Fibroblast of peridontal ligament (primary cell): Measurements from ENCODE around the gene SGCG.

Experiments
- DNase-seq: peaks from one replicate; pipeline ENCODE4 v3.0.0-alpha.2; 2010; ENCODE audit errors: extremely low read depth

Gene SGCG

GRCh38 chr13:23325191-23325590 is 144.4 kb downstream of the SGCG start:
- no peak for DNase-seq

GRCh38 chr13:23330356-23330755 is 149.6 kb downstream of the SGCG start:
- DNase-seq, result no peak

GRCh38 chr13:23339225-23339624 is 158.4 kb downstream of the SGCG start:
- DNase-seq, result no peak

GRCh38 chr13:23344931-23345595 is 164.3 kb downstream of the SGCG start:
- DNase-seq, result no peak

- DNase-seq, result no peak
Observed at GRCh38 chr13:23347601-23348000, 166.8 kb downstream of the SGCG start.

- peak; percentile 30 for DNase-seq
Observed at GRCh38 chr13:23348262-23349127, 167.7 kb downstream of the SGCG start.

- DNase-seq, result peak; percentile 89
Observed at GRCh38 chr13:23349161-23349897, 168.6 kb downstream of the SGCG start.

GRCh38 chr13:23350009-23350408 is 169.2 kb downstream of the SGCG start:
- no peak for DNase-seq

- no peak for DNase-seq
Observed at GRCh38 chr13:23352161-23352560, 171.4 kb downstream of the SGCG start.

GRCh38 chr13:23354520-23354919 is 173.7 kb downstream of the SGCG start:
- DNase-seq, result no peak

- DNase-seq, result no peak
Observed at GRCh38 chr13:23356368-23356767, 175.6 kb downstream of the SGCG start.

GRCh38 chr13:23357349-23357748 is 176.6 kb downstream of the SGCG start:
- no peak for DNase-seq

- DNase-seq, result no peak
Observed at GRCh38 chr13:23359882-23360281, 179.1 kb downstream of the SGCG start.

GRCh38 chr13:23365652-23366051 is 184.9 kb downstream of the SGCG start:
- DNase-seq, result peak; percentile 58

GRCh38 chr13:23367907-23368306 is 187.1 kb downstream of the SGCG start:
- DNase-seq, result no peak

- DNase-seq, result no peak
Observed at GRCh38 chr13:23372264-23372906, 191.6 kb downstream of the SGCG start.
